Calu3 (cell line): ENCODE results near the gene RASA2. TPM values are rescaled to one million over a fixed set of nuclear protein-coding genes. Genes with fewer than 3 reads are reported as not detected.

ENCODE experiments used
- BruUV-seq: library from RNA; stranded (reverse); fragments of 400-500 nt; replicated peaks from 2 replicates; lab custom pipeline; 2021; lab: Mats Ljungman, UMichigan
- CTCF ChIA-PET: fragments of 300-600 bp; sonication (Branson Sonifier 250); formaldehyde crosslinking; loops from one replicate; lab custom pipeline; 2022; ENCODE audit warnings: antibody characterized with exemption; lab: Charles Lee
- DNase-seq: peaks from one replicate; pipeline ENCODE4 v3.0.0; 2022
- H3K27ac Mint-ChIP-seq: one replicate; pipeline ENCODE4 v1.8.0; 2022; ENCODE audit warnings: mixed read lengths; ENCODE audit not compliant: unreplicated experiment
- H3K27me3 Mint-ChIP-seq: one replicate; pipeline ENCODE4 v1.8.0; 2022; ENCODE audit warnings: mixed read lengths; ENCODE audit not compliant: unreplicated experiment
- H3K36me3 Mint-ChIP-seq: one replicate; pipeline ENCODE4 v1.8.0; 2022; ENCODE audit warnings: mild to moderate bottlenecking, moderate library complexity, mixed read lengths; ENCODE audit not compliant: insufficient read depth, unreplicated experiment
- H3K4me1 Mint-ChIP-seq: one replicate; pipeline ENCODE4 v1.8.0; 2022; ENCODE audit warnings: mild to moderate bottlenecking, low read depth, mixed read lengths; ENCODE audit not compliant: unreplicated experiment
- H3K4me3 Mint-ChIP-seq: one replicate; pipeline ENCODE4 v1.8.0; 2022; ENCODE audit warnings: mild to moderate bottlenecking, low read depth, moderate library complexity, mixed read lengths; ENCODE audit not compliant: unreplicated experiment
- H3K9me3 Mint-ChIP-seq: one replicate; pipeline ENCODE4 v1.8.0; 2022; ENCODE audit warnings: low read depth, mixed read lengths; ENCODE audit not compliant: unreplicated experiment
- intact Hi-C: fragments of 100-400 bp; cut with micrococcal nuclease; formaldehyde crosslinking; loops from one replicate; pipeline ENCODE4 v1.10.0; 2022; ENCODE audit not compliant: unreplicated experiment
- total RNA-seq: library from RNA; stranded (reverse); gene quantifications from 2 replicates; pipeline ENCODE4 v1.2.3, GENCODE V29; 2022
- TF ChIP-seq, protein P1 (sequence below): fragments of 200-600 bp; IDR thresholded peaks from one replicate; pipeline ENCODE4 v1.8.0; 2022; ENCODE audit warnings: antibody characterized with exemption; ENCODE audit not compliant: unreplicated experiment

The RASA2 gene
- total RNA-seq, 1 experiment from 2014 or later = 37.4 TPM

DNA sequence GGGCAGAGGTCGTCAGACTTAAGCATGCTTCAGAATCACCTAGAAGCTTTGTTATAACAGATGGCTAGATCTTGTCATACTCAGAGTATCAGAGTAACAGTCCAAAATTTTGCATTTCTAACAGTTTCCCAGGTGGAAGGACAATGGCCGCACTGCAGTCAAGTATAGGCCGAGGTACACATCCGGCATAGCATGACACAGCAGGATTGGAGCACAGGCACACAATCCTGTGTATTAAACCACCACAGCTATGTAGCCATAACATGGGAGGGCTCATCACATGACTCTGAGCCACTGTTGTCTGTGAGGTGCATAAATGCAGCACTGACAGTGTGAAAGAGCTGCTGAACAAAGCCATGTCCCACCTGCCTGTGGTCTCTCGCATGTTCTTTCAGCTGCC is 165.5 kb downstream of the RASA2 start:
- DNase-seq = no peak
- CTCF ChIA-PET = no interaction called here
- Mint-ChIP-seq H3K36me3 (no peaks in the 10 kb centered on the region), H3K27me3 (peaks cover 34% of the 10 kb centered on the region), H3K27ac (no peak overlapping the region), H3K4me3 (no peak overlapping the region), H3K4me1 (no peaks in the 10 kb centered on the region), H3K9me3 (peaks cover 5% of the 10 kb centered on the region)
- TF ChIP-seq, protein P1, sequence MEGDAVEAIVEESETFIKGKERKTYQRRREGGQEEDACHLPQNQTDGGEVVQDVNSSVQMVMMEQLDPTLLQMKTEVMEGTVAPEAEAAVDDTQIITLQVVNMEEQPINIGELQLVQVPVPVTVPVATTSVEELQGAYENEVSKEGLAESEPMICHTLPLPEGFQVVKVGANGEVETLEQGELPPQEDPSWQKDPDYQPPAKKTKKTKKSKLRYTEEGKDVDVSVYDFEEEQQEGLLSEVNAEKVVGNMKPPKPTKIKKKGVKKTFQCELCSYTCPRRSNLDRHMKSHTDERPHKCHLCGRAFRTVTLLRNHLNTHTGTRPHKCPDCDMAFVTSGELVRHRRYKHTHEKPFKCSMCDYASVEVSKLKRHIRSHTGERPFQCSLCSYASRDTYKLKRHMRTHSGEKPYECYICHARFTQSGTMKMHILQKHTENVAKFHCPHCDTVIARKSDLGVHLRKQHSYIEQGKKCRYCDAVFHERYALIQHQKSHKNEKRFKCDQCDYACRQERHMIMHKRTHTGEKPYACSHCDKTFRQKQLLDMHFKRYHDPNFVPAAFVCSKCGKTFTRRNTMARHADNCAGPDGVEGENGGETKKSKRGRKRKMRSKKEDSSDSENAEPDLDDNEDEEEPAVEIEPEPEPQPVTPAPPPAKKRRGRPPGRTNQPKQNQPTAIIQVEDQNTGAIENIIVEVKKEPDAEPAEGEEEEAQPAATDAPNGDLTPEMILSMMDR = no peak
- no TSS peak for BruUV-seq
- intact Hi-C loops = no loop called here

DNA sequence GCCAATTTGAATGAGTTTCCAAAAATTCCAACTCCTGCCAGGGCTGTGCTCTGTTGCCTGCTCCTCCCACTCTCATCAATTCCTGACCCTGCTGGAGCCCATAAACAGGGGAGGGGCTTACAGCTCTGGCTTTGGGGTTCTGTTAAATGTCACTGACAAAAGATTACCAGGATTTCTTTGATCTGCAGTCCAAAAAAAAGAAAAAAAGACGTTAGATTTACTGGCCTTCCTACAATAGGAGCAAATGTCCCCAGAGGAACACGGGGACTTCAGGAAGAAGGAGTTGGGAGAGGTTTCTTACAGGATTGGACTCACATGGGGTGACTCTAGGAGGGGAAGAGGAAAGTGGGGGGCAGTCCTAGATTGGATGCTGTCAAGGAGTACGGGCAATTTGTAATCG is 167.0 kb downstream of the RASA2 start:
- intact Hi-C loops = no loop called here
- peaks cover 49% of the 10 kb centered on the region for H3K27me3 Mint-ChIP-seq
- CTCF ChIA-PET = no interaction called here
- no TSS peak for BruUV-seq
- DNase-seq = no peak
- H3K36me3 Mint-ChIP-seq = no peaks in the 10 kb centered on the region
- H3K4me3 Mint-ChIP-seq = no peak overlapping the region
- no peak overlapping the region for H3K27ac Mint-ChIP-seq
- peaks cover 5% of the 10 kb centered on the region for H3K9me3 Mint-ChIP-seq
- TF ChIP-seq, protein P1 = no peak
- peaks cover 2% of the 10 kb centered on the region for H3K4me1 Mint-ChIP-seq

DNA sequence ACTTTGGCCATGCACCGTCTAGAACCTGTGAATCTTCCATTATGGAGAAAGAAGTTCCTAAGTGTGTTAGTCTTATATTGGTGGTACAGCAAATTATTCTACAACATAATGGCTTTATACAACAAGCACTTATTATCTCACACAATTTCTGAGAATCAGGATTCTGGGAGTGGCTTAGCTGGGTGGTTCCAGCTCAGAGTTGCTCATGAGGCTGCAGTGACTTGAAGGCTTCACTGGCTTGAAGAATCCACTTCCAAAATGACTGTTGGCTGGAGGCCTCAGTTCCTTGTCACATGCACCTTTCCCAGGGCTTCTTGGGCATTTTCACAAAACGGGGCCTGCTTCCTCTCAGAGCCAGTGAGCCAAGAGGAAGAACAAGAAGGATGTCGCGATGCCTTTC is 169.0 kb downstream of the RASA2 start:
- intact Hi-C loops = no loop called here
- Mint-ChIP-seq H3K36me3 (peaks cover 11% of the 10 kb centered on the region), H3K4me3 (no peak overlapping the region), H3K4me1 (peaks cover 14% of the 10 kb centered on the region), H3K27ac (no peak overlapping the region), H3K9me3 (peaks cover 5% of the 10 kb centered on the region), H3K27me3 (peaks cover 66% of the 10 kb centered on the region)
- TF ChIP-seq, protein P1 = no peak
- no peak for DNase-seq
- no TSS peak for BruUV-seq
- CTCF ChIA-PET = no interaction called here

DNA sequence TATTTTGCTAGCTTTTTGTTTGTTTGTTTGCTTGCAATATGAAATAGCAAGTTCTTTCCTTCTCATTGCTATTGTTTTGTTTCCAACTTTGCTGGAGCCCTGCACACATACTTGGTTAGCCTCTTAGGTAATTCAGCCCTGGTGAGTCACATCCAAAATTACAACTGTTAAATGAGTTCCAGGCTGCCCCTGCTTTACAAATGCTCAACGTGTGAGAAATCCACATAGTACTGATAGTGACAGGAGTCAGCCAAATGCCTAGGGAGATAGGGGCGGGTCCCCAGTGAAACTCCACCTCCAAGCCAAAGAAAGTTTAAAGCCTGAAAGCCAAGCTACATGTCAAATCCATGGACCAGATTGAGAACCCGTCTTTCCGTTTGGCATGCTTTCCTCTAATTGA is 169.9 kb downstream of the RASA2 start:
- Mint-ChIP-seq H3K9me3 (peaks cover 5% of the 10 kb centered on the region), H3K36me3 (peaks cover 11% of the 10 kb centered on the region), H3K27me3 (peaks cover 66% of the 10 kb centered on the region), H3K4me1 (peaks cover 14% of the 10 kb centered on the region), H3K4me3 (no peak overlapping the region), H3K27ac (no peak overlapping the region)
- BruUV-seq = no TSS peak
- DNase-seq = no peak
- intact Hi-C loops = no loop called here
- CTCF ChIA-PET = no interaction called here
- TF ChIP-seq, protein P1 = no peak
